ENCODE measurements around the gene SLC35B3. TPM values are rescaled to one million over a fixed set of nuclear protein-coding genes. Genes with fewer than 3 reads are reported as not detected.

SLC35B3 gene
- 29.5 to 32.8 TPM (median 30.4 TPM) in 3 replicates for total RNA-seq
- long read RNA-seq, transcript SLC35B3-202 (11 exons, 1,973 nt) = major isoform, 9 of 51 reads
- long read RNA-seq, partial matches to known transcripts = 6 of 51 reads
- long read RNA-seq, other reads (novel, unspliced or antisense) = 35 of 51 reads

DNA sequence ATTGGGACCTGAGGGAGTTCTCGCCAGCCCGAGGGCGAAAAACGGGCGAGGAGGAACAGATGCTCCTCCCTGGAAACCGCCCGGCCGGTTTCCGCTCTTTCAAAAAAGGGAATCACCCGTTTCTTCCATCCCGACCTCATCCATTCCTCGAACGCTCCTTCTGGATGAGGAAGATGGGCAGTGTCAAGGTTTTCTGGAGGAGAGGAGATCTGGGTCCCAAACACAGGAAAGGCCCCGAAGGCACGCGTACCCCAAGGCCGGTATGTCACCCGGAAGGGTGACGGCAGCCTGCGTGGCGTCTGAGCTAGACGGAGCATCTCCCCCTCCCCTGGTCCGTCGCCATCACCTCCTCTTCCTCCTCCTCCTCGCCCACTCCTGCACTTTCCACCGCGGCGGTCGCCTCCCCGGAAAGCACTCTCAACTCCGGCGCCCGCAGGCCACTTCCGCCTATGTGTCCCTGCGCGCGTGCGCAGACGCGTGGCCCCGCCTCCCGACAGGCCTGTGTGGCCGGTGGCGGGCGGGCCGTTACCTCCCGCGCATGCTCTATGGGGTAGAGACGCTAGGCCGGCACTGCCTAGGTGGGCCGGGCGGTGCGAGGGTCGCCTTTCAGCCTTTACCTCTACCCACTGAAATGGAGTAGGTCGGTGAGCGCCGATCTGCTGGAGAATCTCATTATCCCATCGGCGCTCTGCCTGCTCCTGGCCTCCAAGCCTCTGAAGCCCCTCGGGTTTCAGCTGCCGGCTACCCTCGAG lies at the start of gene SLC35B3:
Gene SLC35B3, minus strand, starts transcription at position 453 of the 752 bp plus-strand sequence.
- Mint-ChIP-seq H3K9me3 (ENCODE audit: low read depth) (no peaks in the 10 kb centered on the region), H3K27ac (ENCODE audit: unreplicated experiment) (peak within 1 kb of the TSS; percentile 99), H3K36me3 (ENCODE audit: low read depth) (no peaks in the 10 kb centered on the region), H3K4me1 (ENCODE audit: low read depth) (peaks cover 49% of the 10 kb centered on the region), H3K27me3 (ENCODE audit: low read depth) (no peaks in the 10 kb centered on the region), H3K4me3 (ENCODE audit: unreplicated experiment) (peak within 1 kb of the TSS; percentile 95)
- TF ChIP-seq, protein P1, sequence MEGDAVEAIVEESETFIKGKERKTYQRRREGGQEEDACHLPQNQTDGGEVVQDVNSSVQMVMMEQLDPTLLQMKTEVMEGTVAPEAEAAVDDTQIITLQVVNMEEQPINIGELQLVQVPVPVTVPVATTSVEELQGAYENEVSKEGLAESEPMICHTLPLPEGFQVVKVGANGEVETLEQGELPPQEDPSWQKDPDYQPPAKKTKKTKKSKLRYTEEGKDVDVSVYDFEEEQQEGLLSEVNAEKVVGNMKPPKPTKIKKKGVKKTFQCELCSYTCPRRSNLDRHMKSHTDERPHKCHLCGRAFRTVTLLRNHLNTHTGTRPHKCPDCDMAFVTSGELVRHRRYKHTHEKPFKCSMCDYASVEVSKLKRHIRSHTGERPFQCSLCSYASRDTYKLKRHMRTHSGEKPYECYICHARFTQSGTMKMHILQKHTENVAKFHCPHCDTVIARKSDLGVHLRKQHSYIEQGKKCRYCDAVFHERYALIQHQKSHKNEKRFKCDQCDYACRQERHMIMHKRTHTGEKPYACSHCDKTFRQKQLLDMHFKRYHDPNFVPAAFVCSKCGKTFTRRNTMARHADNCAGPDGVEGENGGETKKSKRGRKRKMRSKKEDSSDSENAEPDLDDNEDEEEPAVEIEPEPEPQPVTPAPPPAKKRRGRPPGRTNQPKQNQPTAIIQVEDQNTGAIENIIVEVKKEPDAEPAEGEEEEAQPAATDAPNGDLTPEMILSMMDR (IDR thresholded peaks at IDR 0.05) = no peak
- DNase-seq (ENCODE audit: low spot score) = peak; percentile 98

DNA sequence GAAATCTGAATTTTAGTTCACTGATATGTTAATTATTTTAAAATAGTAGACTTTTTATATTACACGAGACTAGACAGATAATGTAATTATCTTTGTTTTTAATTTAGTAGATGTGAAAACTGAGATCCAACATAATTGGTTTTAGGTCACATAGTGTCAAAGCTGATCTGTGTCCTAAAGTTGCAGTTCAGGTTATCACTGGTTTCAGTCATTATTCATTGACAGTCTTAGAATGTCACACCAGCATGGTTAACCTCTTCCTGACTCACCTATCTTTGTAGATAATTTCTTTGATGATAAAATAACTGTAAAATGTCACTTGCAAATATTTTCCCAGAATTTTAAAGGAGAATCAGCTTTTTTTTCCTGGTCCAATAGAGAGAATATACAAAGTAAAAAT lies 48.3 kb upstream of the SLC35B3 start:
- Mint-ChIP-seq H3K4me1 (ENCODE audit: low read depth) (no peaks in the 10 kb centered on the region), H3K9me3 (ENCODE audit: low read depth) (peaks cover 11% of the 10 kb centered on the region), H3K27me3 (ENCODE audit: low read depth) (peaks cover 5% of the 10 kb centered on the region), H3K4me3 (ENCODE audit: unreplicated experiment) (no peak overlapping the region), H3K36me3 (ENCODE audit: low read depth) (peaks cover 2% of the 10 kb centered on the region), H3K27ac (ENCODE audit: unreplicated experiment) (no peak overlapping the region)
- TF ChIP-seq, protein P1 (IDR thresholded peaks at IDR 0.05) = no peak
- DNase-seq (ENCODE audit: low spot score) = no peak

DNA sequence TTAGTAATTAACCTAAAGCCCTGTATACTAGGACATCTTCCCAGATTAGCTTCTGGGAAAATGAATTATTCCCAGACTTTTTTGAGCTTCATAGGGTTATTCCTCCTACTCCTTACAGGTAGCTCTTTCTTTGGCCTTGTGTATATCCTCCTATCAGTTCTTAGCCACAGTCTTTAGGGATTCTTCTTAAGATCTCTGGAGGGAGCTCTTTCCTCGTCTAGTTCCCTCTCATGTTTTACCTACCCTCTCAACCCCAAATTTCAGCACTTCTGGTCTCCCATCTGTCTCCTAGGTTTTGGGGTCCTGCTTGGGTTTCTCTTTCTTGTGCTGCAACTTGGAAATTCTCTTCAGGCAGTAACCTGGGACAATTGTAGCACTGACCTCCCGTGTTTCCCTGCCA lies 46.4 kb upstream of the SLC35B3 start:
- Mint-ChIP-seq H3K27ac (ENCODE audit: unreplicated experiment) (no peak overlapping the region), H3K9me3 (ENCODE audit: low read depth) (peaks cover 21% of the 10 kb centered on the region), H3K4me3 (ENCODE audit: unreplicated experiment) (no peak overlapping the region), H3K36me3 (ENCODE audit: low read depth) (peaks cover 5% of the 10 kb centered on the region), H3K4me1 (ENCODE audit: low read depth) (no peaks in the 10 kb centered on the region), H3K27me3 (ENCODE audit: low read depth) (peaks cover 5% of the 10 kb centered on the region)
- TF ChIP-seq, protein P1 (IDR thresholded peaks at IDR 0.05) = peak; percentile 35
- no peak for DNase-seq (ENCODE audit: low spot score)

DNA sequence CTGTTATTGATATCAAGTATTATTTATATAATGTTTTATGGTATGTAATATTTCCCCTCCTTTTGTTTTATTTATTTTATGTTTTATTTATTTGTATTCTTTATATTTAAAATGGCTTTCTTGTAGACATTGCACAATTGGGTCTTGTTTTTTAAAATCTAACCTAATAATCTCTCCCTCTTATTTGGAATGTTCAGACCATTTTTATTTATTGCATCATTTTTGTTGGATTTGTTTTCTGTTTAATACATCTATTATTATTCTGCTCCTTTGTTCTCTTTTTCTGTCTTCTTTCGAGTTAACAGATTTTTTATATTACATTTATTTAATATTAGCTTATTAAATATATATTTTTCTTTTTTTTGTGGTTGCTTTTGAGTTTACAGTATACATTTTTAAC lies 43.1 kb upstream of the SLC35B3 start:
- H3K27me3 Mint-ChIP-seq (ENCODE audit: low read depth) = peaks cover 5% of the 10 kb centered on the region
- no peak overlapping the region for H3K27ac Mint-ChIP-seq (ENCODE audit: unreplicated experiment)
- peaks cover 5% of the 10 kb centered on the region for H3K36me3 Mint-ChIP-seq (ENCODE audit: low read depth)
- peaks cover 22% of the 10 kb centered on the region for H3K9me3 Mint-ChIP-seq (ENCODE audit: low read depth)
- H3K4me3 Mint-ChIP-seq (ENCODE audit: unreplicated experiment) = no peak overlapping the region
- TF ChIP-seq, protein P1 (IDR thresholded peaks at IDR 0.05) = no peak
- no peaks in the 10 kb centered on the region for H3K4me1 Mint-ChIP-seq (ENCODE audit: low read depth)
- no peak for DNase-seq (ENCODE audit: low spot score)

DNA sequence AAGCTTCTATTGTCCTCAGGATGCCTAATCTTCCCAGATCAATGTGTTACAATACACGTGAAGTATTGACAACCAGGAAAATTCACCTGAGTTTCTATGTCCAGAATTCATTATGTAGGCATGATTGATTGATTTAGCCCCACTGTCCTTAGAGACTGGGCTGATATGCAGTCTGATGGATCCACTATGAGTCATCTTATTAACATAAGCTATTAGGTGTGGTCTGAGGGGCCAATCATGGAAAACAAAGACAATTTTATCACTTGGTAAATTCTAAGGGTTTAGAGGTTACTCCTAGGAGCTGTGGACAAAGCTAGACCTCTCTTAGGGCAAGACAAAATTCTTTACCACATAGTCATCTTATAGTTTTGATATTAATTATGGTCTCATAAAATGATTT lies 41.3 kb upstream of the SLC35B3 start:
- DNase-seq (ENCODE audit: low spot score) = no peak
- Mint-ChIP-seq H3K36me3 (ENCODE audit: low read depth) (peaks cover 5% of the 10 kb centered on the region), H3K27ac (ENCODE audit: unreplicated experiment) (no peak overlapping the region), H3K4me3 (ENCODE audit: unreplicated experiment) (no peak overlapping the region), H3K4me1 (ENCODE audit: low read depth) (no peaks in the 10 kb centered on the region), H3K27me3 (ENCODE audit: low read depth) (no peaks in the 10 kb centered on the region), H3K9me3 (ENCODE audit: low read depth) (peaks cover 22% of the 10 kb centered on the region)
- TF ChIP-seq, protein P1 (IDR thresholded peaks at IDR 0.05) = no peak
